NCI-H187 treated with DMSO at 0.1 percent for 48 hours (cell line): ENCODE measurements around the gene CST1.

Source experiments
- DNase-seq: peaks from one replicate; lab custom pipeline; 2025; lab: John Stamatoyannopoulos, UW

Gene CST1

DNA sequence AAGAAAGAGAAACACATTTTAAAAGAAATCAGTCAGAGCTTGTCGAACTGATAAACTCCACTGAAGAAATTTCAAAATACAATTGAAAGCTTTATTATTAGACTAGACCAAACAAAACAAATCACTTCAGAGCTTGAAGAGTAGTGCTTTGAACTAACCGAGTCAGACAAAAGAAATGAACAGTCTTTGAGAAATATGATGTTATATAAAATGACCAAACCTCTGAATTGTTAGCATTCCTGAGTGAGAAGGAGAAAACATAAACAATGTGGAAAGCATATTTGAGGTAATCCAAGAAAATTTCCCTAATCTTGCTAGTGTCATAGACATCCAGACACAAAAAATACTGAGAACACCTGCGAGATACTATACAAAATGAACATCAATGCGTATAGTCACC is 48.7 kb downstream of the CST1 start:
- no peak for DNase-seq

DNA sequence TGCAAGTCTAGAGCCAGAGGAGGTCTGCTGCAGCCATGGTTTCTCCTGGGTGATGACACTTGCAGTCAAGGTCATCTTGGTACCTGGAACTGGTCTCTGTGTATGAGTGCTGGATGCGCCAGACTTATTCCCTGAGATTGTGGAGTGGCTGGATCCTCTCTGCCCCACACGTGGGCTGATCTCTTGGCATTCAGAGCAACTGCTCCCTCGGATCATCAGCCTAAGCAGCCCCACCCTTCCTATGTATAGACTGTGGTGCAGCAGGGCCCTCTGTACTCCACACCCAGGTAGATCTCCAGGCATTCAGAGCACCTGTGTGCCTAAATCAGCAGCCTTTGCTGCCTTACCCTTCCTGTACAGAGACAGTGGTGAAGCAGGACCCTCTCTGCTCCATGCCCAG is 49.8 kb downstream of the CST1 start:
- no peak for DNase-seq

DNA sequence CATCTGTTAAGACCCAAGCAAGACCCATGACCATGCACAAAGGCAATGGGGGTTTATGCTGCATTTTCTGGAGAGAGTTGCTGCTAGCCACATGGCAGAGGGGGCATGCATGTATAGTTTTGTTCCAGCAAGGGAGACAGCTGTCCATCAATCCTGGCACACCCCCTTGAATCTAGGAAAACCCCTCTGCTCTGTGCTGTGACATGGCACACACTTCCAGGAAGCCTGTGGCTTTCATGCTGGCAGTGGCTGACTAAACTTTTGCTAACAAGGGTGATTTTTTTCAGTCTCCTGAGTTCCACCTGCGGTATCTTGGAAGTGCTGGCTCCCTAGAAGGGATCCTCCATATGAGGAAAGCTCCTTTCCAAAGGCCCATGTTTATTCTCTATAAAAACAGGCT is 52.8 kb downstream of the CST1 start:
- DNase-seq = no peak
